ENCODE data around the gene GPANK1.

DNA sequence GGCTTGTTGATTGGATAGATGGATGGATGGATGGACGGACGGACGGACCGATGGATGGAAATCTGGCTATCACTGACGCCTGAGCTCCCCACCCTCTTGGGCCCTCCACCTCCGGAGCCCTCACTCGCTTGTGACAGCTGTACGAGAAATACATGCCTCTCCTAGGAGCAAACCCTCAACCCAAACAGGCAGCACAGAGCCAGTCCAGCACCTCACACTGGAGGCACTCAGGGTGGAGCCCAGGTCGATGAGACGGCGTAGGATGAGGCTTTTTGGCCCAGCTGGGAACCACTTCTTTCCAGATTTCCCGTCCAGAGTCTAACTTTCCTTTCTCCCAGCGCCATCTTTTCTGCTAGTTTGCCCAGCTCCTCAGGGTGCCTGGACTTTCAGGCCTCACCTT is 18.8 kb upstream of the GPANK1 start:
- TF ChIP-seq, protein P1, sequence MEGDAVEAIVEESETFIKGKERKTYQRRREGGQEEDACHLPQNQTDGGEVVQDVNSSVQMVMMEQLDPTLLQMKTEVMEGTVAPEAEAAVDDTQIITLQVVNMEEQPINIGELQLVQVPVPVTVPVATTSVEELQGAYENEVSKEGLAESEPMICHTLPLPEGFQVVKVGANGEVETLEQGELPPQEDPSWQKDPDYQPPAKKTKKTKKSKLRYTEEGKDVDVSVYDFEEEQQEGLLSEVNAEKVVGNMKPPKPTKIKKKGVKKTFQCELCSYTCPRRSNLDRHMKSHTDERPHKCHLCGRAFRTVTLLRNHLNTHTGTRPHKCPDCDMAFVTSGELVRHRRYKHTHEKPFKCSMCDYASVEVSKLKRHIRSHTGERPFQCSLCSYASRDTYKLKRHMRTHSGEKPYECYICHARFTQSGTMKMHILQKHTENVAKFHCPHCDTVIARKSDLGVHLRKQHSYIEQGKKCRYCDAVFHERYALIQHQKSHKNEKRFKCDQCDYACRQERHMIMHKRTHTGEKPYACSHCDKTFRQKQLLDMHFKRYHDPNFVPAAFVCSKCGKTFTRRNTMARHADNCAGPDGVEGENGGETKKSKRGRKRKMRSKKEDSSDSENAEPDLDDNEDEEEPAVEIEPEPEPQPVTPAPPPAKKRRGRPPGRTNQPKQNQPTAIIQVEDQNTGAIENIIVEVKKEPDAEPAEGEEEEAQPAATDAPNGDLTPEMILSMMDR (conservative IDR thresholded peaks at IDR 0.05; ENCODE audit: low read depth, low read length), result no peak
- TF ChIP-seq RCOR1 (IDR thresholded peaks at IDR 0.05; ENCODE audit: insufficient replicate concordance, low read length), result no peak
- no peak for TF ChIP-seq MAFK (IDR thresholded peaks at IDR 0.05; ENCODE audit: low read depth, low read length)
- no peak for TF ChIP-seq RAD21 (IDR thresholded peaks at IDR 0.05; ENCODE audit: low read length)
- TF ChIP-seq POLR2A (IDR thresholded peaks at IDR 0.05; ENCODE audit: low read depth, low read length), result no peak
- no peak for TF ChIP-seq MXI1 (IDR thresholded peaks at IDR 0.05; ENCODE audit: borderline replicate concordance, low read depth, low read length)
- no peak for TF ChIP-seq RFX5 (IDR thresholded peaks at IDR 0.05; ENCODE audit: low read depth, low read length)
- no peak for TF ChIP-seq FOS (IDR thresholded peaks at IDR 0.05; ENCODE audit: low read depth, low read length)
- no peak for TF ChIP-seq BHLHE40 (IDR thresholded peaks at IDR 0.05; ENCODE audit: low read depth, low read length)

Data from IMR-90 (cell line).